Nephron (organoid): ENCODE measurements around the gene IPCEF1.

Experiments used
- H3K27ac Mint-ChIP-seq, 3 experiments: 2 replicates each; pipeline ENCODE4 v1.8.0; 2020; ENCODE audit warnings: mixed read lengths in 3 of 3, mild to moderate bottlenecking in 2 of 3, moderate library complexity in 1 of 3
- H3K27me3 Mint-ChIP-seq: 2 replicates; pipeline ENCODE4 v1.8.0; 2021; ENCODE audit warnings: low read depth, mild to moderate bottlenecking, moderate library complexity, mixed read lengths
- H3K36me3 Mint-ChIP-seq: 2 replicates; pipeline ENCODE4 v1.8.0; 2020; ENCODE audit warnings: low read depth, mixed read lengths
- H3K4me1 Mint-ChIP-seq: 2 replicates; pipeline ENCODE4 v1.8.0; 2020; ENCODE audit warnings: mixed read lengths
- H3K4me3 Mint-ChIP-seq, 3 experiments: 2 replicates each; pipeline ENCODE4 v1.8.0; 2020; ENCODE audit warnings: mild to moderate bottlenecking in 3 of 3, mixed read lengths in 3 of 3, moderate library complexity in 2 of 3
- H3K9me3 Mint-ChIP-seq: 2 replicates; pipeline ENCODE4 v1.8.0; 2020; ENCODE audit warnings: mixed read lengths
- TF ChIP-seq, protein P1 (sequence below), 3 experiments: fragments of 200-600 bp; sonication (generic); IDR thresholded peaks; one replicate each; pipeline ENCODE4 v1.5.0; 2021; ENCODE audit warnings: antibody characterized with exemption in 3 of 3; ENCODE audit not compliant: unreplicated experiment in 3 of 3

Gene IPCEF1

DNA sequence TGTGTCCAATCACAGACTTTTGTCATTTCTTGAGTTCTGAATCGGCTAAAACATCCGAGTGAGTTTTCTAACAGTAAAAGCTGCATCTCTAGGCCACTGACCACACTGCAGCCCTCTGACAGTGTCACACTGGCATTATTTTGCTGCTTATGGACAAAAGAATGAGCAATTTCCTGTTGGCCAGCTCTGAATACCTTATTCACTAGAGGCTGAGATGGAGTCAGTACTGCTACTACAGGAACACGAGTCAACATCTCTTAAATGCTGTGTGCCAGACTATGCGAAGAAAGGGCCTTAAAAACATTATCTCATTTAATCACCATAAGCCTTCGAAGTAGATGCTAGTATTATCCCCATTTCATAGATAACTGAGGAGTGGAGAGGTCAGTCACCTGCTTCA, 42.5 kb upstream of the IPCEF1 start:
- Mint-ChIP-seq H3K27me3 (peaks cover 5% of the 10 kb centered on the region), H3K27ac (no peak overlapping the region), H3K9me3 (no peaks in the 10 kb centered on the region)

DNA sequence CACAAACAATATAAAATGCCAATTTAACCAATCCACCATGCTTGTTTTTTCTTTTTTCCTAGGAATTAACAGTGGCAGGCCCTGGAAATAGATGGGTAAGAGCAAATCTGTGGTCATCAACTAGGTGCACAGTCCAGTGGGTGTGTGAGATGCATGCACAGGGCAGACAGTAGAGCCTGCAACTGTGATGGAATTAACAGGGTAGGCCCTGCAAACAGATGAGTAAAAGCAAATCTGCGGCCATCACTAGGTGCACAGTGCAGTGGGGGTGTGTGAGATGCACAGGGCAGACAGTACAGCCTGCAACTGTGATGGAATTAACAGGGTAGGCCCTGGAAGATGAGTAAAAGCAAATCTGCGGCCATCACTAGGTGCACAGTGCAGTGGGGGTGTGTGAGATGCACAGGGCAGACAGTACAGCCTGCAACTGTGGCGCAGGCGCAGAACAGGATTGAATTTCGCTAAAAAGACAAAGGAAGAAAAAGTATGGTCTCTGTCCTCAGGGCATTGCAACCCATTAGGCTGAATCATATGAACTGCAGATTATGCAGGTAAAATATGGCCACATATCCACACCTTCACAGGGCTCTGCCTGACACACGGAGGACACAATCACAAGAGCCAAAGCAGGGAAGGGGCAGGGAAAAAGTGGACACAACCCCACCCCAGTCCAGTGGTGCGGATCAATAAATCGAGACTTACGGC, 41.0 kb upstream of the IPCEF1 start:
- Mint-ChIP-seq H3K4me3 (no peak overlapping the region), H3K36me3 (peaks cover 59% of the 10 kb centered on the region), H3K27me3 (peaks cover 5% of the 10 kb centered on the region), H3K9me3 (no peaks in the 10 kb centered on the region), H3K4me1 (peaks cover 4% of the 10 kb centered on the region), H3K27ac (no peak overlapping the region)
- TF ChIP-seq, protein P1, sequence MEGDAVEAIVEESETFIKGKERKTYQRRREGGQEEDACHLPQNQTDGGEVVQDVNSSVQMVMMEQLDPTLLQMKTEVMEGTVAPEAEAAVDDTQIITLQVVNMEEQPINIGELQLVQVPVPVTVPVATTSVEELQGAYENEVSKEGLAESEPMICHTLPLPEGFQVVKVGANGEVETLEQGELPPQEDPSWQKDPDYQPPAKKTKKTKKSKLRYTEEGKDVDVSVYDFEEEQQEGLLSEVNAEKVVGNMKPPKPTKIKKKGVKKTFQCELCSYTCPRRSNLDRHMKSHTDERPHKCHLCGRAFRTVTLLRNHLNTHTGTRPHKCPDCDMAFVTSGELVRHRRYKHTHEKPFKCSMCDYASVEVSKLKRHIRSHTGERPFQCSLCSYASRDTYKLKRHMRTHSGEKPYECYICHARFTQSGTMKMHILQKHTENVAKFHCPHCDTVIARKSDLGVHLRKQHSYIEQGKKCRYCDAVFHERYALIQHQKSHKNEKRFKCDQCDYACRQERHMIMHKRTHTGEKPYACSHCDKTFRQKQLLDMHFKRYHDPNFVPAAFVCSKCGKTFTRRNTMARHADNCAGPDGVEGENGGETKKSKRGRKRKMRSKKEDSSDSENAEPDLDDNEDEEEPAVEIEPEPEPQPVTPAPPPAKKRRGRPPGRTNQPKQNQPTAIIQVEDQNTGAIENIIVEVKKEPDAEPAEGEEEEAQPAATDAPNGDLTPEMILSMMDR (IDR thresholded peaks at IDR 0.05; ENCODE audit: unreplicated experiment in 3 of 3) = no peak

More for the DNA sequence above, 42.5 kb upstream of the IPCEF1 start:
- Mint-ChIP-seq H3K4me1 (peaks cover 4% of the 10 kb centered on the region), H3K36me3 (peaks cover 64% of the 10 kb centered on the region), H3K4me3 (no peak overlapping the region)
- TF ChIP-seq, protein P1 (IDR thresholded peaks at IDR 0.05; ENCODE audit: unreplicated experiment in 3 of 3) = no peak

DNA sequence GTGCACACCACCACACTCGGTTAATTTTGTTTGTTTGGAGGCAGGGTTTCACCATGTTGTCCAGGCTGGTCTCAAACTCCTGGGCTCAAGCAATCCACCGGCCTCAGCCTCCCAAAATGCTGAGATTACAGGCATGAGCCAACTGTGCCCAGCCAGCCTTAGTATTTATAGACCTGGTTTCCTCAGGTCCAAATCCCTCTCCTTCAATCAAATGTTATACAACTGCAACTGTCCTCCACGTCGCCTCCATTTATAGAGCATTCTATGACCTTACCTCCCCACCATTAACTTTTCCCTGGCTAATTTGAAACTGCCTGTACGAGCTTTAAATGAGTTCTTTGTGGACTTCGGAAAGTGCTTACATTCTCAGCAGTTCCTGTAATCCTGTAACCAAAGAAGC, 39.3 kb upstream of the IPCEF1 start:
- TF ChIP-seq, protein P1 (IDR thresholded peaks at IDR 0.05; ENCODE audit: unreplicated experiment in 3 of 3) = no peak
- peaks cover 4% of the 10 kb centered on the region for H3K4me1 Mint-ChIP-seq
- H3K27me3 Mint-ChIP-seq = peaks cover 3% of the 10 kb centered on the region
- no peaks in the 10 kb centered on the region for H3K9me3 Mint-ChIP-seq
- no peak overlapping the region for H3K4me3 Mint-ChIP-seq
- H3K27ac Mint-ChIP-seq = peak overlapping the region in 2 of 3 experiments; percentile 4 to 45
- H3K36me3 Mint-ChIP-seq = peaks cover 50% of the 10 kb centered on the region

DNA sequence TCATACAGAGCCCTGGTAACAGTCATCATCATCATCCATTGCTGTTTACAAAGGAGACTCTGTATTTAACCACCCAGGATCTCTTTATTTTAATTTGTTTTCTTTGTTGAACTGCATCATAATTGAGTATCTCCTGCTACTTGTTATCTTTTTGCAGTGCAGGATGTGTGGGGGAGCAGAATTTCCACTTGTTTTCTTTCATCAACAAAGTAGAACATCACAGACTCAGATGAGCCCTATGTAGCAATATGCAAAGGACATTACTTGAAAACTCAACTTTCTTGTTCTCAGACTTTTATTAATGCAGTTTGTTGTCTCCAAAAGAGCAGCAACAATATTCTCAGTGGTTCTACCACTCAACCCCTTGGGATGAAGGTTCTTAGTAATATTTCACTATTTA, 38.7 kb upstream of the IPCEF1 start:
- TF ChIP-seq, protein P1 (IDR thresholded peaks at IDR 0.05; ENCODE audit: unreplicated experiment in 3 of 3) = no peak
- Mint-ChIP-seq H3K36me3 (peaks cover 51% of the 10 kb centered on the region), H3K4me3 (no peak overlapping the region), H3K27me3 (peaks cover 3% of the 10 kb centered on the region), H3K9me3 (no peaks in the 10 kb centered on the region), H3K27ac (no peak overlapping the region), H3K4me1 (peaks cover 4% of the 10 kb centered on the region)

DNA sequence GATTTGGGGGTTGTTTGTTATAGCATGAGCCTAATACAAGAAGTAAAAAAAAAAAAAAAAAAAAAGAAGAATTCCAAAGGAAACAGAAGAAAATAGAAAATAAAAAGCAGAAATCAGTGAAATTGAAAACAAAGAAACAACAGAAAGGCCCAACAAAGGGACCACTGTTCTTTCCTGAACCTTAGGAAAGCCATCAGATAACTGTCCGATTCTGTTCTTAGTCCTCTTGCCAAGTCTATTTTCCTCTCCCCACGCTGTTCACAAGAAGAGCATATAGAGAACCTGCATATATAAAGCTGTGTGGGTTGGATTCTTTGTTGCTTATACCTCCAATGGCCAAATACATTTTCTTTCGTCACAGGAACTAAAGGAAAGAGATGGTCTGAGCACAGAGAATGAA, 38.0 kb upstream of the IPCEF1 start:
- Mint-ChIP-seq H3K4me3 (no peak overlapping the region), H3K9me3 (peaks cover 6% of the 10 kb centered on the region), H3K36me3 (peaks cover 49% of the 10 kb centered on the region), H3K4me1 (peaks cover 4% of the 10 kb centered on the region), H3K27ac (peak overlapping the region in 1 of 3 experiments; percentile 20), H3K27me3 (peaks cover 3% of the 10 kb centered on the region)
- TF ChIP-seq, protein P1 (IDR thresholded peaks at IDR 0.05; ENCODE audit: unreplicated experiment in 3 of 3) = no peak

DNA sequence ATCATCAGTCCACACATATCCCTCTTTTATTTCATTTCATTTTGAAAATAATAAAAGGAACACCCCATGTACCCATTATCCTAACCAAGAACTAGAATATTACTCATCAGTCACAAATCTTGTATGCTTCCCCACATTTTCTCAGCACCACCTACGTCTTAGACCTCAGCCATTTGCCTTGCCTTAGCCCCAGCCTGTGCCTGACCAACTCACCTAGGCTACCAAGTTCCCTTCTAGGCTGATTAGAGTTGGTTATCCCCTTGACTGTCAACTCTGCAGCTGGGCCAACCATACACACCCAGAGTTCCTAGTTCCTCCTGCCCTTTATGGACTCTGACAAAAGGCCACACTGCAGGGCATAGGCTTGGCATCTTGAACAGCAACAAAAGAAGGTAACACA, 33.4 kb upstream of the IPCEF1 start:
- Mint-ChIP-seq H3K4me1 (peaks cover 5% of the 10 kb centered on the region), H3K27me3 (peaks cover 5% of the 10 kb centered on the region), H3K9me3 (peaks cover 12% of the 10 kb centered on the region), H3K36me3 (peaks cover 31% of the 10 kb centered on the region), H3K27ac (no peak overlapping the region), H3K4me3 (no peak overlapping the region)
- TF ChIP-seq, protein P1 (IDR thresholded peaks at IDR 0.05; ENCODE audit: unreplicated experiment in 3 of 3) = no peak
